Ascending aorta (tissue), 2 donors: Measurements from ENCODE around the gene GNPAT. TPM values are rescaled to one million over a fixed set of nuclear protein-coding genes. Genes with fewer than 3 reads are reported as not detected.

Experiments
- DNase-seq, 2 donors: peaks; one replicate each; pipeline ENCODE4 v3.0.0-alpha.2; 2019; ENCODE audit warnings: low spot score in 2 of 2
- H3K27ac ChIP-seq, 2 donors: fragments of 200-600 bp; sonication (generic); one replicate each; pipeline ENCODE4 v1.5.1; 2016 to 2017; ENCODE audit warnings: mild to moderate bottlenecking in 1 of 2
- H3K27me3 ChIP-seq: fragments of 200-600 bp; sonication (generic); one replicate; pipeline ENCODE4 v1.5.1; 2017
- H3K36me3 ChIP-seq, 2 donors: fragments of 200-600 bp; sonication (generic); one replicate each; pipeline ENCODE4 v1.5.1; 2016
- H3K4me1 ChIP-seq, 2 donors: fragments of 200-600 bp; sonication (generic); one replicate each; pipeline ENCODE4 v1.5.1; 2016 to 2017; ENCODE audit warnings: mild to moderate bottlenecking in 1 of 2
- H3K4me3 ChIP-seq, 2 donors: fragments of 200-600 bp; sonication (generic); one replicate each; pipeline ENCODE4 v1.5.1; 2016 to 2017; ENCODE audit warnings: mild to moderate bottlenecking in 1 of 2
- H3K9me3 ChIP-seq, 2 donors: fragments of 200-600 bp; sonication (generic); one replicate each; pipeline ENCODE4 v1.5.1; 2016
- intact Hi-C: fragments of 100-400 bp; cut with DNase I; formaldehyde crosslinking; loops from one replicate; pipeline ENCODE4 v1.15.1; 2023
- total RNA-seq: library from RNA; depleted of rRNA; stranded (reverse); fragments of >200 nt; gene quantifications from one replicate; pipeline ENCODE4 v1.1.0, GENCODE V29; 2016
- TF ChIP-seq, protein P1 (sequence below), 3 experiments: fragments of 200-600 bp in 2 of 3; fragments of 450-650 bp in 1 of 3; sonication (generic) in 2 of 3; IDR thresholded peaks; one replicate each; pipeline ENCODE4 v1.5.1; 2016 to 2019; ENCODE audit warnings: antibody characterized with exemption in 3 of 3, mild to moderate bottlenecking in 1 of 3, moderate library complexity in 1 of 3

GNPAT gene
- total RNA-seq, 1 donor from 2014 or later, result 34.8 TPM

DNA sequence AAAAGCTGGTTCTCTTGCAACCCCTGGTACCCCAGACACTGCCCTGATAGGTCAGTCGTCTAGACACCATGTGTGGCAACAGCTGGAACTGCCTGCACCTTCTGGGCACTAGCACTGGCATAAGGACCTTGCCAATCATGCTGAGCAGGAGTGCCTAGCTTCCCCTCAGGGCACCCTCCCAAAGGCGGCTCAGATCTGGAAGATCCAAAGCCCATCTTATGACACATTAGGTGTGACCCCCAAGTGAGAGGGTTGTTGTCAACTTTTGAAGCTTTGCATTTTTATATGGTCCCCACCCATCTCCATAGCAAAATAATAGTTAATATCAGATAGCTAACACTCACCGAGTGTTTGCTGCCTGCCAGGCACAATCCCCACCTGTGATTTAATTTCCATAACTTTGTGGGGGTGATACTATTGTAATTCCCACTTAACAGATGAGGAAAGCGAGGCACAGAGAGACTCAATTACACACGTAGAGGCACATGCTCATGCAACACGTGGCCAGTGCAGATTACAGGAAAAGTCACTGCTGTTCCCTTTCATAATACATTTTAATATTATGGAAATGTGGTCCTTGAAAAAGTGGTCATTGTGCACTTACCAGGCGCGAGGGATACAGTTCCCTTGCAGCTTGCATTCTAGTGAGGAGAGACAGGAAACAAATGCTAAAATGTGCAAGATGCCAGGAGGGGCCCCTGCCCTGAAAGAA is 70.9 kb downstream of the GNPAT start:
- no peaks in the 10 kb centered on the region for H3K36me3 ChIP-seq
- H3K27me3 ChIP-seq, result no peaks in the 10 kb centered on the region
- no peaks in the 10 kb centered on the region for H3K9me3 ChIP-seq
- H3K4me3 ChIP-seq, result no peak overlapping the region
- no peak overlapping the region for H3K27ac ChIP-seq
- TF ChIP-seq, protein P1, sequence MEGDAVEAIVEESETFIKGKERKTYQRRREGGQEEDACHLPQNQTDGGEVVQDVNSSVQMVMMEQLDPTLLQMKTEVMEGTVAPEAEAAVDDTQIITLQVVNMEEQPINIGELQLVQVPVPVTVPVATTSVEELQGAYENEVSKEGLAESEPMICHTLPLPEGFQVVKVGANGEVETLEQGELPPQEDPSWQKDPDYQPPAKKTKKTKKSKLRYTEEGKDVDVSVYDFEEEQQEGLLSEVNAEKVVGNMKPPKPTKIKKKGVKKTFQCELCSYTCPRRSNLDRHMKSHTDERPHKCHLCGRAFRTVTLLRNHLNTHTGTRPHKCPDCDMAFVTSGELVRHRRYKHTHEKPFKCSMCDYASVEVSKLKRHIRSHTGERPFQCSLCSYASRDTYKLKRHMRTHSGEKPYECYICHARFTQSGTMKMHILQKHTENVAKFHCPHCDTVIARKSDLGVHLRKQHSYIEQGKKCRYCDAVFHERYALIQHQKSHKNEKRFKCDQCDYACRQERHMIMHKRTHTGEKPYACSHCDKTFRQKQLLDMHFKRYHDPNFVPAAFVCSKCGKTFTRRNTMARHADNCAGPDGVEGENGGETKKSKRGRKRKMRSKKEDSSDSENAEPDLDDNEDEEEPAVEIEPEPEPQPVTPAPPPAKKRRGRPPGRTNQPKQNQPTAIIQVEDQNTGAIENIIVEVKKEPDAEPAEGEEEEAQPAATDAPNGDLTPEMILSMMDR (IDR thresholded peaks at IDR 0.05), result no peak
- intact Hi-C loops, result no loop called here
- DNase-seq, result no peak
- no peaks in the 10 kb centered on the region for H3K4me1 ChIP-seq

DNA sequence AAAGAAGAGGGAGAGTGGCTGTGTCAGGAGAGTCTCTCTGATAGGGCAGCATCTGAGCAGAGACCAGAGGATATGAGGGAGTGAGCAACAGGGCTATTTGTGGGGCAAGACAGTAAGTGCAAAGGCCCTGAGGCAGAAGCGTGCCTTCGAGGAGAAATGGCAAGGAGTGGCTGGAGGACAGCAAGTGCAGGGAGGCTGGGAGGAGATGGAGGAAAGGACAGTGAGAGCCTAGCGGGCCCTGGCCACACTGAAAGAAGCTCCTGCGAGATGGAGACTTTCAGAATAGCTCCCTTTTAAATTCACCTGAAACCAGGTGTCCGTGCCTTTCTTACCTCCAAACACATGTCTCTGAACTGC is 71.4 kb downstream of the GNPAT start:
- TF ChIP-seq, protein P1 (IDR thresholded peaks at IDR 0.05), result no peak
- intact Hi-C loops, result no loop called here
- no peaks in the 10 kb centered on the region for H3K9me3 ChIP-seq
- no peaks in the 10 kb centered on the region for H3K4me1 ChIP-seq
- no peak overlapping the region for H3K27ac ChIP-seq
- H3K27me3 ChIP-seq, result no peaks in the 10 kb centered on the region
- no peaks in the 10 kb centered on the region for H3K36me3 ChIP-seq
- H3K4me3 ChIP-seq, result no peak overlapping the region
- DNase-seq, result no peak

DNA sequence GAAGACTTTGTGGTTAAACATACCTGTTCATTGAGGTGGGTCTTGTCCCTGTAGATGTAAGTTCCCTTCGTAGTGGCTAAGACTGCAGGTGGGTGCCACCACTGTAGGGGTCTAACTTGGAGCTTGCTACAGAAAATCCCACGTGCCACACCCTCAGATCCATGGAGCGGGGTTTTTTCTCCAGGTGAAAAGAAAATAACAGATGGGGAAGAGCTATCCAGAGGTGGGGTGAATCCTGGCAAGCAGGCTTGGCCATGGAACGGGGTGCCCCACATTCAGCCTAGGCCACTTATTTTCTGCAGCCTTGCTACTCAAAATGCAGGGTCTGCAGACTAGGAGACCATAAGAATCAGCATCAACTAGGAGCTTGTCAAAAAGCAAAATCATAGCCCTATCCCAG is 72.6 kb downstream of the GNPAT start:
- Histone ChIP-seq H3K27me3 (no peaks in the 10 kb centered on the region), H3K27ac (no peak overlapping the region), H3K4me1 (no peaks in the 10 kb centered on the region), H3K4me3 (no peak overlapping the region), H3K9me3 (no peaks in the 10 kb centered on the region), H3K36me3 (no peaks in the 10 kb centered on the region)
- TF ChIP-seq, protein P1 (IDR thresholded peaks at IDR 0.05), result no peak
- DNase-seq, result peak in 1 of 2 donors; percentile 2
- intact Hi-C loops, result no loop called here

DNA sequence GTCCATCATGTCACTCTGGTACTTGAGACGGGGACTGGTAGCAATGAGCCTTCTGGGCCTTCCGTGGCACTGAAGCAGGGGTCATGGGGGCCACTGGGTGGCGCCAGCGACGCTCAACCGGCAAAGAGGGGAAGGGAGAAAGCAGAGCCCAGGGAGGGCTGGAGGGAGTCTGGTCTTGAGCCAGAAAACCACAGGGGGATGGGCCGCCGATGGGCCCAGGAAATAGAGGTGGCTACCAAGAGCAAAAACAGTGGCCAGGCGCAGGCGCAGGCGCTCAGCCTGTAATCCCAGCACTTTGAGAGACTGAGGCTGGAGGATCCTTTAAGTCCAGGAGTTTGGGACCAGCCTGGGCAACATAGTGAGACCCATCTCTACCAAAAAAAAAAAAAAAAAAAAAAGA is 74.9 kb downstream of the GNPAT start:
- H3K36me3 ChIP-seq, result no peaks in the 10 kb centered on the region
- intact Hi-C loops, result no loop called here
- TF ChIP-seq, protein P1 (IDR thresholded peaks at IDR 0.05), result peak in 1 of 3 experiments; percentile 35
- H3K27me3 ChIP-seq, result no peaks in the 10 kb centered on the region
- DNase-seq, result peak in 1 of 2 donors; percentile 39
- H3K9me3 ChIP-seq, result no peaks in the 10 kb centered on the region
- H3K4me3 ChIP-seq, result no peak overlapping the region
- no peak overlapping the region for H3K27ac ChIP-seq
- H3K4me1 ChIP-seq, result no peaks in the 10 kb centered on the region

DNA sequence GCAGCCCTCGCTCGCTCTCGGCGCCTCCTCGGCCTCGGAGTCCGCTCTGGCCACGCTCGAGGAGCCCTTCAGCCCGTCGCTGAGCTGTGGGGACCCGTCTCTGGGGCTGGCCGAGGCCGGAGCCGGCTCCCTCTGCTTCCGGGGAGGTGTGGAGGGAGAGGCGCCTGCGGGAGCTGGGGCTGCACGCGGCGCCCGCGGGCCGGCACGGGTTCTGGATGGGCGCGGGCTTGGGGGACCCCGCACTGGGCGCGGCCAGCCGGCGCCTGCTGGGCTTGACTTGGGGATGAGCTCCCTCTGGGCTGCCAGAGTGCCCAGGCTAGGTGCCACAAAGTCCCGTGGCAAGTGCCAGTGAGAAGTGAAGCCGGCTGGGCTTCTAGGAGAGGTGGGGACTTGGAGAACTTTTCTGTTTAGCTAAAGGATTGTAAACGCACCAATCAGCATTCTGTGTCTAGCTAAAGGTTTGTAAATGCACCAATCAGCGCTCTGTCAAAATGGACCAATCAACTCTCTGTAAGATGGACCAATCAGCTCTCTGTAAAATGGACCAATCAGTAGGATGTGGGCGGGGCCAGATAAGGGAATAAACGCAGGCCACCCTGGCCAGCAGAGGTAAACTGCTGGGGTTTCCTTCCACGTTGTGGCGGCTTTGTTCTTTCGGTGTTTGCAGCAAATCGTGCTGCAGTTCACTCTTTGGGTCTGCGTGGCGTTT is 76.4 kb downstream of the GNPAT start:
- H3K27me3 ChIP-seq, result no peaks in the 10 kb centered on the region
- H3K9me3 ChIP-seq, result no peaks in the 10 kb centered on the region
- no peak overlapping the region for H3K27ac ChIP-seq
- no peak overlapping the region for H3K4me3 ChIP-seq
- H3K36me3 ChIP-seq, result no peaks in the 10 kb centered on the region
- intact Hi-C loops, result no loop called here
- no peak for DNase-seq
- TF ChIP-seq, protein P1 (IDR thresholded peaks at IDR 0.05), result no peak
- H3K4me1 ChIP-seq, result no peaks in the 10 kb centered on the region
